ENCODE data around the gene ABL1. TPM values are rescaled to one million over a fixed set of nuclear protein-coding genes. Genes with fewer than 3 reads are reported as not detected.
"Not testable (repeated sequence)": the region's sequence is repeated elsewhere in the genome, so short reads cannot be mapped to it uniquely, and the experiment has no call there.

The ABL1 gene
- total RNA-seq, 1 donor from 2014 or later = 113 TPM

DNA sequence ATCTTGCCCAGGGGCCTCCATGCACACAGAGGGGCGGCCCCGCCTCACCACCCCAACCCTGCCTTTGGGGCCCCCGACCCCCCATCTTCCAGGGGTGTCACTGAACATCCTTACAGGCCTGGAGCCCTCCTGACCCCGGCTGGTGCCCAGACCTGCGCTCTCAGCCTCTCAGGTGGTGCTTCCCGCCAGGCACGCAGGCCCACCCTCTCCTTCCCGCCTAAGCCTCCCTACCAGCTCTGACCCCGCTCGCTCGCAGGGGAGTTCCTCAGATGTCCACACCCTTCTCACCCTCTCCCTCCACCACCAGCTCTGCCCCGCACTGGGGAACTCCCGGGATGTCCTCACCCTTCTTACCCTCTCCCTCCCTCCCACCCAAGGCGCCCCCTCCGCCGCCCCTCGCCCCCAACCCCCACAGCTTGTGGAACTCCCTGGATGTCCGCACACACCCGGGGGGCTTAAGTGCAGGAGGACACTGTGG is 73.9 kb downstream of the ABL1 start:
- Mint-ChIP-seq H3K27me3 (peaks cover 2% of the 10 kb centered on the region), H3K4me3 (ENCODE audit: low read depth) (no peak overlapping the region), H3K27ac (no peak overlapping the region), H3K4me1 (ENCODE audit: low read depth) (no peaks in the 10 kb centered on the region), H3K36me3 (ENCODE audit: insufficient read depth) (no peaks in the 10 kb centered on the region), H3K9me3 (ENCODE audit: low read depth) (no peaks in the 10 kb centered on the region)
- TF ChIP-seq, protein P1, sequence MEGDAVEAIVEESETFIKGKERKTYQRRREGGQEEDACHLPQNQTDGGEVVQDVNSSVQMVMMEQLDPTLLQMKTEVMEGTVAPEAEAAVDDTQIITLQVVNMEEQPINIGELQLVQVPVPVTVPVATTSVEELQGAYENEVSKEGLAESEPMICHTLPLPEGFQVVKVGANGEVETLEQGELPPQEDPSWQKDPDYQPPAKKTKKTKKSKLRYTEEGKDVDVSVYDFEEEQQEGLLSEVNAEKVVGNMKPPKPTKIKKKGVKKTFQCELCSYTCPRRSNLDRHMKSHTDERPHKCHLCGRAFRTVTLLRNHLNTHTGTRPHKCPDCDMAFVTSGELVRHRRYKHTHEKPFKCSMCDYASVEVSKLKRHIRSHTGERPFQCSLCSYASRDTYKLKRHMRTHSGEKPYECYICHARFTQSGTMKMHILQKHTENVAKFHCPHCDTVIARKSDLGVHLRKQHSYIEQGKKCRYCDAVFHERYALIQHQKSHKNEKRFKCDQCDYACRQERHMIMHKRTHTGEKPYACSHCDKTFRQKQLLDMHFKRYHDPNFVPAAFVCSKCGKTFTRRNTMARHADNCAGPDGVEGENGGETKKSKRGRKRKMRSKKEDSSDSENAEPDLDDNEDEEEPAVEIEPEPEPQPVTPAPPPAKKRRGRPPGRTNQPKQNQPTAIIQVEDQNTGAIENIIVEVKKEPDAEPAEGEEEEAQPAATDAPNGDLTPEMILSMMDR (IDR thresholded peaks at IDR 0.05; ENCODE audit: unreplicated experiment) = no peak
- no peak for DNase-seq (ENCODE audit: low spot score, unreplicated experiment)

DNA sequence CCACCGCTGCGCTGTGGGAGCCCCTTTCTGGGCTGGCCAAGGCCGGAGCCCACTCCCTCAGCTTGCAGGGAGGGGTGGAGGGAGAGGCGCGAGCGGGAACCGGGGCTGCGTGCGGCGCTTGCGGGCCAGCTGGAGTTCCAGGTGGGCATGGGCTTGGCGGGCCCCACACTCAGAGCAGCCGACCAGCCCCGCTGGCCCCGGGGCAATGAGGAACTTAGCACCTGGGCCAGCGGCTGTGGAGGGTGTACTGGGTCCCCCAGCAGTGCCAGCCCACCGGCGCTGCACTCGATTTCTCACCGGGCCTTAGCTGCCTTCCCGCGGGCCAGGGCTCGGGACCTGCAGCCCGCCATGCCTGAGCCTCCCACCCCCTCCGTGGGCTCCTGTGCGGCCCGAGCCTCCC is 75.0 kb downstream of the ABL1 start:
- not testable (repeated sequence) for H3K27ac Mint-ChIP-seq; H3K9me3 Mint-ChIP-seq (ENCODE audit: low read depth); H3K4me3 Mint-ChIP-seq (ENCODE audit: low read depth); H3K4me1 Mint-ChIP-seq (ENCODE audit: low read depth); H3K36me3 Mint-ChIP-seq (ENCODE audit: insufficient read depth); DNase-seq (ENCODE audit: low spot score, unreplicated experiment); H3K27me3 Mint-ChIP-seq

DNA sequence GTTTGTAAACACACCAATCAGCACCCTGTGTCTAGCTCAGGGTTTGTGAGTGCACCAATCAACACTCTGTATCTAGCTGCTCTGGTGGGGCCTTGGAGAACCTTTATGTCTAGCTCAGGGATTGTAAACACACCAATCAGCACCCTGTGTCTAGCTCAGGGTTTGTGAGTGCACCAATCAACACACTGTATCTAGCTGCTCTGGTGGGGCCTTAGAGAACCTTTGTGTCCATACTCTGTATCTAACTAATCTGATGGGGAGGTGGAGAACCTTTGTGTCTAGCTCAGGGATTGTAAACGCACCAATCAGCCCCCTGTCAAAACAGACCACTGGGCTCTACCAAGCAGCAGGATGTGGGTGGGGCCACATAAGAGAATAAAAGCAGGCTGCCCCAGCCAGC is 75.6 kb downstream of the ABL1 start:
- H3K36me3 Mint-ChIP-seq (ENCODE audit: insufficient read depth); DNase-seq (ENCODE audit: low spot score, unreplicated experiment); H3K4me3 Mint-ChIP-seq (ENCODE audit: low read depth); H3K27ac Mint-ChIP-seq; H3K4me1 Mint-ChIP-seq (ENCODE audit: low read depth); H3K27me3 Mint-ChIP-seq; H3K9me3 Mint-ChIP-seq (ENCODE audit: low read depth): not testable (repeated sequence)

DNA sequence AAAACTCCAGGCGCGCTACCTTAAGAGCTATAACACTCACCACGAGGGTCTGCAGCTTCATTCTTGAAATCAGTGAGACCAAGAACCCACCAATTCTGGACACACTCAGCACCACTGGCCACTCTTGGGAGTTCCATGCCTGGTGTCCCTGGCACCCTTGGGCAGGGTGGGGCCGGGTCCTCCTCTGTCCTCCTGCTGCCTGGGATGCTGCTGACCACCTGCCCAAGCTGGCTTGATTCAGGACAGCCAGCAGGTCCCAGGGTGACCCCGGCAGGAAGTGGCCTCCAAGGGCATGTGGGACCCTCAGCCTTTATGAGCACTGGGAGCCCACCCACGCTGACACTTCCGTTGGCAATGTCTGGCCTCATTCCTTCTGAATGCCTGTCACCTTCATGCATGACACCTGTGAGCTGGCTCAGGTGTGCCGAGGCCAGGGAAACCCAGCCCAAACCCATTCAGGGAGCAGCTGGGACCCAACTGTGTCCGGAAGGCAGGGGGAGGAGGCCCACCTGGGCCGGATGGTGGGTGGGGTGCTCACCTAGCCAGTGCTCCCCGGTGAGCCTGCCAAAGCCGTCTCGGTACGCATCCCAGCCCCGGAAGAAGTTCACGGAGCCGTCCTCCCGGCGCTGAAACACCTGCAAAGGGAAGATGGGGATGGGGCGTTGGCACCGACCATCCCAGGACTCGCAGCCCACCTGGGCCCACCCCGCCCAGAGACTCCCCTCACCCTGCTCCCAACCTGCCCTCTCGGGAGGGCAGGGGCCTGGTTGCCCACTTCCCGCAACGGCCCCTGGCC is 76.4 kb downstream of the ABL1 start:
- DNase-seq (ENCODE audit: low spot score, unreplicated experiment) = no peak
- Mint-ChIP-seq H3K4me3 (ENCODE audit: low read depth) (no peak overlapping the region), H3K9me3 (ENCODE audit: low read depth) (no peaks in the 10 kb centered on the region), H3K27me3 (peaks cover 2% of the 10 kb centered on the region), H3K36me3 (ENCODE audit: insufficient read depth) (no peaks in the 10 kb centered on the region), H3K4me1 (ENCODE audit: low read depth) (no peaks in the 10 kb centered on the region), H3K27ac (no peak overlapping the region)
- TF ChIP-seq, protein P1 (IDR thresholded peaks at IDR 0.05; ENCODE audit: unreplicated experiment) = no peak

DNA sequence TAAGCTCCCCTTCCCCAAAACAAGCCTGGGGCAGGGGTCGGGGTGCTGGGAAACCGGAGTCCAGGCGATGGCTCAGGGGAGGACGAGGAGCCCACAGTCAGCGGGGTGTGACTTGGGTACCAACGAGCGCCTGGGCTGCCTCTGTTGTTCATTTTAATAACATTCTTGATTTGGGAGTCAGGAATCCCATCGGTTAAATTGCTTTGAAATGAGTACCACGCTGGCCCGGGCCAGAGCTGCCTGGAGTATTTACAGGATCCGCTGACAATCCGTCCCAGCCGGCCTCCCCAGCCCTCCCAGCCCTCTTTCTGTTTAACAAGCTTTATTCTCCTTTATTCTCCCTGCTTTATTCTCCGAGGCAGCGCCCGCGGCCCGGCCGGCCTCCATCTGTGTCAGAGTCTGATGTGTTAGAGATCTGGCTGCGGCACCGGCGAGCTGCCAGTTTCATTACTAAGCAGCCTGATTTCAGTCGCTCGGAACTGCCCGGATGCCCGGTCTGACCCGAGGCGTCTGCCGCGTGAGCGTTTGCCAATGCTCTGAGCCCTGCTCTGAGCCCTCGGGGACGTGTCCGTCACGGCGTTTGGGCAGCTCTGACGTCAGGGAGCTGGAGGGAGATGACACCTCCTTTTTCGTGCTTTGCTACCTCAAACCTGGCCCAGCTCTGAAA is 78.0 kb downstream of the ABL1 start:
- TF ChIP-seq, protein P1 (IDR thresholded peaks at IDR 0.05; ENCODE audit: unreplicated experiment) = no peak
- Mint-ChIP-seq H3K4me1 (ENCODE audit: low read depth) (no peaks in the 10 kb centered on the region), H3K27ac (no peak overlapping the region), H3K9me3 (ENCODE audit: low read depth) (no peaks in the 10 kb centered on the region), H3K36me3 (ENCODE audit: insufficient read depth) (no peaks in the 10 kb centered on the region), H3K4me3 (ENCODE audit: low read depth) (no peak overlapping the region), H3K27me3 (peaks cover 7% of the 10 kb centered on the region)
- DNase-seq (ENCODE audit: low spot score, unreplicated experiment) = no peak

DNA sequence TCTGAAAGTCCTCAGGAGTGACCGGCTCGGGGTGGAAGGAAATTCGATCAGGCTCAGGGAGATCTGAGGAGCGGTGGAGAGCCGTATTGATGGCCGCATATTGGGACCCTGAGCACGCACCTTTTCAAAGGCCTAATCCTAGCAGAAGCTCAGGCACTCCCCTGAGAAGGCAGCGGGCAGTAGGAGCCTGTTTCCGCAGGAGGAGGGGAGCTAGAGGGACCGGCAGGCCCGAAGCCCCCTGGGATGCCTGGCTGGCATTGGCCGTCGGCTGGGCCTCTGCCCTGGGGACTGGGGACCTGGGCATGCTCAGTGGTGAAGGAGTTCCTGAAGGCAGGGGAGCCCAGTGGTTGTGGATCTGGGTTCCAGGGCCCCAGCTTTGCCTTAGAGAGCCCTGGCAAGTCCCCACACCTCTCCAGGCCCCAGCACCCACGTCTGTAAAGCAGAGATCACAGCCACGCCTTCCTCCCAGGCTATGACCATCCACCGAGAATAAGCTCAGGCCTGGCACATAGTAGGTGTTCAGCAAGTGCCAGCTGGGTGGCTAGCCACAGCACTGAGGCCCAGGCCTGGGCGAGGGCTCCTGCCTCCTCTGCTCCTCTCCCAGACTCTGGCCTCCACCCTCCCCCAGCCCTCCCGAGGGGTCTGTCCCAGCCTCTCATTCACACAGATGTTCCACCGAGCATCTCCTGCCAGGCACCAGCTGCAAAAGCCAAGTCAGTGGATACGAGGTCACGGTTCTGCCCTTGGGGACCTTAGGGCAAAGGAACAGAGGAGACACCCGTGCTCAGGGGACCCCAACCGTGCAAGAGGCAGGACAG is 78.8 kb downstream of the ABL1 start:
- H3K4me1 Mint-ChIP-seq (ENCODE audit: low read depth) = no peaks in the 10 kb centered on the region
- DNase-seq (ENCODE audit: low spot score, unreplicated experiment) = no peak
- TF ChIP-seq, protein P1 (IDR thresholded peaks at IDR 0.05; ENCODE audit: unreplicated experiment) = no peak
- no peaks in the 10 kb centered on the region for H3K36me3 Mint-ChIP-seq (ENCODE audit: insufficient read depth)
- no peak overlapping the region for H3K27ac Mint-ChIP-seq
- H3K9me3 Mint-ChIP-seq (ENCODE audit: low read depth) = no peaks in the 10 kb centered on the region
- peaks cover 7% of the 10 kb centered on the region for H3K27me3 Mint-ChIP-seq
- no peak overlapping the region for H3K4me3 Mint-ChIP-seq (ENCODE audit: low read depth)
